Superior temporal gyrus (tissue), 1 donor: ENCODE measurements around the gene RNF166.

Experiments used
- DNase-seq: peaks from one replicate; pipeline ENCODE4 v3.0.0-alpha.2; 2016; ENCODE audit errors: extremely low spot score

RNF166 gene

GRCh38 chr16:88723911-88724310 is 17.7 kb upstream of the RNF166 start:
- DNase-seq, result no peak

- DNase-seq, result no peak
Observed at GRCh38 chr16:88723507-88723887, 17.3 kb upstream of the RNF166 start.

- DNase-seq, result no peak
Observed at GRCh38 chr16:88722784-88723506, 16.7 kb upstream of the RNF166 start.

- no peak for DNase-seq
Observed at GRCh38 chr16:88721815-88722755, 15.9 kb upstream of the RNF166 start.

GRCh38 chr16:88721236-88721635 is 15.0 kb upstream of the RNF166 start:
- DNase-seq, result no peak

- no peak for DNase-seq
Observed at GRCh38 chr16:88720396-88720970, 14.3 kb upstream of the RNF166 start.

- DNase-seq, result no peak
Observed at GRCh38 chr16:88719933-88720296, 13.7 kb upstream of the RNF166 start.

- peak; percentile 80 for DNase-seq
Observed at GRCh38 chr16:88719267-88719932, 13.2 kb upstream of the RNF166 start.

- no peak for DNase-seq
Observed at GRCh38 chr16:88718178-88718577, 12.0 kb upstream of the RNF166 start.

- DNase-seq, result no peak
Observed at GRCh38 chr16:88716601-88717001, 10.4 kb upstream of the RNF166 start.

- no peak for DNase-seq
Observed at GRCh38 chr16:88716201-88716600, 10.0 kb upstream of the RNF166 start.

GRCh38 chr16:88715312-88716190 is 9.3 kb upstream of the RNF166 start:
- DNase-seq, result no peak

GRCh38 chr16:88714420-88715302 is 8.5 kb upstream of the RNF166 start:
- DNase-seq, result no peak

GRCh38 chr16:88713568-88714419 is 7.6 kb upstream of the RNF166 start:
- no peak for DNase-seq

- DNase-seq, result no peak
Observed at GRCh38 chr16:88713054-88713453, 6.8 kb upstream of the RNF166 start.

GRCh38 chr16:88712362-88712979 is 6.3 kb upstream of the RNF166 start:
- DNase-seq, result no peak

GRCh38 chr16:88711750-88712340 is 5.6 kb upstream of the RNF166 start:
- DNase-seq, result no peak

GRCh38 chr16:88710556-88710955 is 4.3 kb upstream of the RNF166 start:
- DNase-seq, result no peak
